ENCODE results near the gene TNPO3. TPM values are rescaled to one million over a fixed set of nuclear protein-coding genes. Genes with fewer than 3 reads are reported as not detected.

Gene TNPO3
- total and polyA plus RNA-seq, 2 of the 4 experiments (the other 2 are of a cell fraction): 24.2 to 77.2 TPM

- no peak overlapping the region for H3K4ac ChIP-seq (ENCODE audit: low read depth, low read length)
- H2AFZ ChIP-seq (replicated peaks; ENCODE audit: low read length, poor library complexity): no peak overlapping the region
- TF ChIP-seq CTCF (conservative IDR thresholded peaks at IDR 0.05; ENCODE audit: low read depth, low read length) (no peak), ELK1 (IDR thresholded peaks at IDR 0.05; ENCODE audit: borderline replicate concordance, low read depth, low read length) (no peak), CEBPB (IDR thresholded peaks at IDR 0.05; ENCODE audit: low read depth, low read length) (no peak), RAD21 (IDR thresholded peaks at IDR 0.05; ENCODE audit: low read length) (no peak), MXI1 (IDR thresholded peaks at IDR 0.05; ENCODE audit: borderline replicate concordance, low read depth, low read length) (no peak), FOS (IDR thresholded peaks at IDR 0.05; ENCODE audit: low read depth, low read length) (no peak), BHLHE40 (IDR thresholded peaks at IDR 0.05; ENCODE audit: low read depth, low read length) (no peak), MAFK (IDR thresholded peaks at IDR 0.05; ENCODE audit: low read depth, low read length) (no peak), RFX5 (IDR thresholded peaks at IDR 0.05; ENCODE audit: low read depth, low read length) (no peak)
- in situ Hi-C loops (cut with MboI; ENCODE audit: low sequenced_read_pairs) (no loop called here), intact Hi-C loops (cut with micrococcal nuclease) (no loop called here), dilution Hi-C loops (cut with HindIII; ENCODE audit: low sequenced_read_pairs, unreplicated experiment) (no loop called here)
- DNase-seq (no peak), ATAC-seq (ENCODE audit: low read depth) (no peak)
- no peaks in the 10 kb centered on the region for H3K9me3 ChIP-seq (ENCODE audit: control insufficient read depth, insufficient read depth, low read length)
- WGBS, 2 experiments (ENCODE audit: extremely low coverage in 2 of 2, insufficient read length in 1 of 2): 100% methylated on average over 1 of the region's 7 CpGs; no CpG with 5 or more reads in 1 of the 2 experiments
- H2AK5ac ChIP-seq (ENCODE audit: low read depth, low read length): no peak overlapping the region
- H3K9ac ChIP-seq (ENCODE audit: low read depth, low read length): no peak overlapping the region
- H2BK20ac ChIP-seq (ENCODE audit: low read depth, low read length): no peak overlapping the region
- CTCF ChIA-PET: no interaction called here
- H3K27me3 ChIP-seq (ENCODE audit: control insufficient read depth, insufficient read depth, low read length): peaks cover 69% of the 10 kb centered on the region
- no peak overlapping the region for H4K5ac ChIP-seq (ENCODE audit: low read depth, low read length)
- BruUV-seq (replicated peaks): no TSS peak
- H3K4me1 ChIP-seq (ENCODE audit: control insufficient read depth, insufficient read depth, low read length): no peaks in the 10 kb centered on the region; the same call in 1 of the 2 replicates
- no peak overlapping the region for H2BK5ac ChIP-seq (ENCODE audit: low read depth, low read length, poor library complexity, severe bottlenecking)
- H3K18ac ChIP-seq (ENCODE audit: low read depth, low read length): no peak overlapping the region
- no peak overlapping the region for H3K56ac ChIP-seq (ENCODE audit: extremely low read depth, insufficient read depth, low read length)
- H4K8ac ChIP-seq (ENCODE audit: low read depth in 2 of 2, low read length in 2 of 2): no peak overlapping the region
- H3K27ac ChIP-seq (ENCODE audit: insufficient read depth, low read length): no peak overlapping the region
- H2BK120ac ChIP-seq (ENCODE audit: low read depth, low read length): no peak overlapping the region
- H3K23ac ChIP-seq (ENCODE audit: low read depth, low read length): no peak overlapping the region
- no peaks in the 10 kb centered on the region; the same call in 1 of the 2 replicates for H4K20me1 ChIP-seq (ENCODE audit: insufficient read depth, low read length)
- H3K14ac ChIP-seq (replicated peaks; ENCODE audit: low read depth, low read length): no peak overlapping the region
- H2BK15ac ChIP-seq (ENCODE audit: low read depth, low read length): no peak overlapping the region
- no peak overlapping the region for H2AK9ac ChIP-seq (replicated peaks; ENCODE audit: low read depth, low read length, poor library complexity)
- H3K4me2 ChIP-seq (ENCODE audit: low read depth, low read length): no peak overlapping the region
- H4K91ac ChIP-seq (ENCODE audit: insufficient read depth, low read depth, low read length): no peak overlapping the region
- no peaks in the 10 kb centered on the region for H3K9me1 ChIP-seq (ENCODE audit: insufficient read depth, low read length)
- H3K79me1 ChIP-seq (ENCODE audit: low read depth in 1 of 2, low read length in 2 of 2): no peaks in the 10 kb centered on the region
- H3K36me3 ChIP-seq (ENCODE audit: control insufficient read depth, insufficient read depth, low read length): no peaks in the 10 kb centered on the region
- POLR2A ChIA-PET (ENCODE audit: unreplicated experiment): no interaction called here
- H3K4me3 ChIP-seq (ENCODE audit: insufficient read depth, low read depth, low read length): no peak overlapping the region
These were observed 115.6 kb downstream of the TNPO3 start for GRCh38 chr7:128939075-128939860.
